Left lung (tissue), 10 donors: ENCODE results near the gene ZKSCAN8. TPM values are rescaled to one million over a fixed set of nuclear protein-coding genes. Genes with fewer than 3 reads are reported as not detected.

Experiments used
- ATAC-seq: fragments of 200-7000 bp; cut with Tn5 transposase; one replicate; pipeline ENCODE4 v1.9.1; 2020; ENCODE audit warnings: moderate library complexity
- DNase-seq, 4 donors: peaks; one replicate each; pipeline ENCODE4 v3.0.0-alpha.2; 2013 to 2020
- H3K27ac ChIP-seq, 2 donors: fragments of 200-600 bp; sonication (generic) in 1 of 2; one replicate each; pipeline versions ENCODE4 v1.5.0 to v1.8.0; 2020 to 2021
- H3K27me3 ChIP-seq, 2 donors: fragments of 200-600 bp; sonication (generic) in 1 of 2; one replicate each; pipeline versions ENCODE4 v1.5.0 to v1.8.0; 2020 to 2021
- H3K36me3 ChIP-seq, 2 donors: fragments of 200-600 bp; sonication (generic) in 1 of 2; one replicate each; pipeline versions ENCODE4 v1.5.0 to v1.8.0; 2020 to 2021
- H3K4me1 ChIP-seq, 2 donors: fragments of 200-600 bp; one replicate each; pipeline ENCODE4 v1.8.0; 2021
- H3K4me3 ChIP-seq, 2 donors: fragments of 200-600 bp; sonication (generic) in 1 of 2; one replicate each; pipeline versions ENCODE4 v1.5.0 to v1.8.0; 2020 to 2021; ENCODE audit warnings: mild to moderate bottlenecking in 1 of 2
- H3K9me3 ChIP-seq, 2 donors: fragments of 200-600 bp; sonication (generic) in 1 of 2; one replicate each; pipeline versions ENCODE4 v1.5.0 to v1.8.0; 2020 to 2021
- intact Hi-C, 2 donors: fragments of 100-400 bp; cut with DNase I; formaldehyde crosslinking; loops; one replicate each; pipeline versions ENCODE4 v1.11.2 to v1.14.2; 2022
- polyA plus RNA-seq, 6 donors: library from polyadenylated mRNA; unstranded; fragments of 120-200 nt; gene quantifications; one replicate each; pipeline ENCODE4 v1.2.1, GENCODE V29; 2013; ENCODE audit not compliant: insufficient read length in 6 of 6
- total RNA-seq, 2 donors: library from RNA; stranded (reverse); fragmentation: NEBNext Ultra II Directional; extraction: Animal tissue kit (Norgen Biotek cat#: 25700); gene quantifications; one replicate each; pipeline ENCODE4 v1.2.1, GENCODE V29; 2021
- TF ChIP-seq, protein P1 (sequence below), 2 donors: fragments of 200-600 bp; sonication (generic) in 1 of 2; IDR thresholded peaks; one replicate each; pipeline versions ENCODE4 v1.5.0 to v1.8.0; 2021; ENCODE audit warnings: antibody characterized with exemption in 2 of 2
- donor health status: DM: no; HTN: yes; CAD: no.
- donor health status: DM: no; HTN: no; CAD: no.

ZKSCAN8 gene
- total and polyA plus RNA-seq, 8 donors: 14.1 to 50.2 (median 44.7) TPM

DNA sequence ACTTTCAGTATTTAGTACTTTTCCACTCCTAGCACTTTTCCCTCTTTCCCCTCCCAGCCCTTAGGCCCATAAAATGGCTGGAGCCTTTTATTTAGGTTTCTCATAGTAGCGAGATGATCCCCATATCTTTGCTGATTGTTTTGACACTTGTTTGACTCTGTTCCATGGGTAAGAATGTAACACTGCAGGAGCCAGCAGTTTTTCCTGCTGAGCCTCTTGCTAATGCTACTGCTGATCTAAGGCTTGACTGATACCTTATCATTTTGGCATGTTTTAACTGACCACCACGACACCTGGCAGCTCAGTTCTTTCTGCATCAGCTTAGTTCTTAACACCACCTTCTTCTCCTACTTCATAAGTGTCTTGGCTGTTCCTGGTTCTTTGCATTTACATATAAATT is 29.6 kb downstream of the ZKSCAN8 start:
- ATAC-seq (no peak), DNase-seq (no peak)
- Histone ChIP-seq H3K27ac (no peak overlapping the region), H3K9me3 (no peaks in the 10 kb centered on the region), H3K4me1 (no peaks in the 10 kb centered on the region), H3K27me3 (peaks cover 0 to 6% of the 10 kb centered on the region in 2 donors), H3K36me3 (no peaks in the 10 kb centered on the region), H3K4me3 (no peak overlapping the region)
- TF ChIP-seq, protein P1, sequence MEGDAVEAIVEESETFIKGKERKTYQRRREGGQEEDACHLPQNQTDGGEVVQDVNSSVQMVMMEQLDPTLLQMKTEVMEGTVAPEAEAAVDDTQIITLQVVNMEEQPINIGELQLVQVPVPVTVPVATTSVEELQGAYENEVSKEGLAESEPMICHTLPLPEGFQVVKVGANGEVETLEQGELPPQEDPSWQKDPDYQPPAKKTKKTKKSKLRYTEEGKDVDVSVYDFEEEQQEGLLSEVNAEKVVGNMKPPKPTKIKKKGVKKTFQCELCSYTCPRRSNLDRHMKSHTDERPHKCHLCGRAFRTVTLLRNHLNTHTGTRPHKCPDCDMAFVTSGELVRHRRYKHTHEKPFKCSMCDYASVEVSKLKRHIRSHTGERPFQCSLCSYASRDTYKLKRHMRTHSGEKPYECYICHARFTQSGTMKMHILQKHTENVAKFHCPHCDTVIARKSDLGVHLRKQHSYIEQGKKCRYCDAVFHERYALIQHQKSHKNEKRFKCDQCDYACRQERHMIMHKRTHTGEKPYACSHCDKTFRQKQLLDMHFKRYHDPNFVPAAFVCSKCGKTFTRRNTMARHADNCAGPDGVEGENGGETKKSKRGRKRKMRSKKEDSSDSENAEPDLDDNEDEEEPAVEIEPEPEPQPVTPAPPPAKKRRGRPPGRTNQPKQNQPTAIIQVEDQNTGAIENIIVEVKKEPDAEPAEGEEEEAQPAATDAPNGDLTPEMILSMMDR (IDR thresholded peaks at IDR 0.05): no peak
- intact Hi-C loops: no loop called here

DNA sequence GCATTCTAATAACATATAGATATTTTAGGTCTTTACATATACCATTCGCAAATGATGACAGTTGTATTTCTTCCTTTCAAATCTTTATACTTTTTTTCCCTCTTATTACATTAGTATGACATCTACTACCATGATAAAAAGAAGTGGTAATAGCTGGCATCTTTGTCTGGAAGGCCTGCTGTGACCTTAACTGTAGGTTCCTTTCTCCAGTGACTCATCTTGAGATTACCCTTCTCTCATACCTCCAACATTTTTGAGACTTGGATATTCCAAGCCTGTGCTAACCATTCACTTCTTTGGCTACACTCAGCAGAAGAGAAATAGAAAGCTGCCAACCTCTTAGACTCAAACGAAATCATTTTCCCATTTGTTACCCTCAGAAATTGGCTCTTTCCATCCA is 30.3 kb downstream of the ZKSCAN8 start:
- H3K27ac ChIP-seq: no peak overlapping the region
- no peak for DNase-seq
- H3K4me3 ChIP-seq: no peak overlapping the region
- intact Hi-C loops: no loop called here
- no peak for ATAC-seq
- TF ChIP-seq, protein P1 (IDR thresholded peaks at IDR 0.05): no peak
- peaks cover 0 to 6% of the 10 kb centered on the region in 2 donors for H3K27me3 ChIP-seq
- H3K9me3 ChIP-seq: no peaks in the 10 kb centered on the region
- no peaks in the 10 kb centered on the region for H3K36me3 ChIP-seq
- H3K4me1 ChIP-seq: no peaks in the 10 kb centered on the region

DNA sequence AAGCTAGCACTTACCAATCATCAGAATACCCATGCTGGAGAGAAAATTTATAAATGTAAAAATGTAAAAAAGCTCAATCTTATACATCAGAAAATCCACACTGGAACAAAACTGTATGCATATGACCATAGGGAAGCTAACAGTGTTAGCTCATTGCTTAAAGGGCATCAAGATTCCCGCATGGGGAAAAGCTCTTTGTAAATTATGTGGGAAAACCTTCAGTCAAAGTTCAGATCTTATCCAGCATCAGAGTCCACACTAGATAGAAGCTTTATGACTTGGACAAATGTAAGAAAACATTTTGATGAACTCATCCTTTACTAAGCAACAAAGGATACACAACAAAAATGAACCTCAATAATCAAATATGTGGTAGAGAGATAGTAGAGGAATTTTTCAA is 34.7 kb downstream of the ZKSCAN8 start:
- TF ChIP-seq, protein P1 (IDR thresholded peaks at IDR 0.05): no peak
- DNase-seq: no peak
- Histone ChIP-seq H3K4me1 (no peaks in the 10 kb centered on the region), H3K9me3 (no peaks in the 10 kb centered on the region), H3K36me3 (no peaks in the 10 kb centered on the region), H3K4me3 (no peak overlapping the region), H3K27me3 (peaks cover 0 to 31% of the 10 kb centered on the region in 2 donors), H3K27ac (no peak overlapping the region)
- intact Hi-C loops: no loop called here
- no peak for ATAC-seq

DNA sequence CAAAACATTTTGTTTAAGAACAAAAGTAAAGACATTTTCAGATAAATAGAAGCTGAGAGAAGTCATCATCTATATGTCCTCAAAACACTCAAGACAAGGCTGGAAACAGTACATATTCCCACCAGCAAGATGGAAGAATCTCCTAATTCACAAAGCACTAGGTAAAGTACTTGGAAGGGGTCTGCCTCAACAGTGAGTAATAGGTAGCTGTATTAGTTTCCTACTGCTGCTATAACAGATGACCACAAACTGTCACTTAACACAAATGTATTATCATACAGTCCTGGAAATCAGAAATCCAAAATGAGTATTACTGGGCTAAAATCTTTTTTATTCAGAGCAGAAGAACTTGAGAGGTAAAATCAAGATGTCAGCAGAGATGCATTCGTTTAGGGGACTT is 40.6 kb downstream of the ZKSCAN8 start:
- TF ChIP-seq, protein P1 (IDR thresholded peaks at IDR 0.05): no peak
- no peak for DNase-seq
- Histone ChIP-seq H3K4me1 (no peaks in the 10 kb centered on the region), H3K27ac (no peak overlapping the region), H3K9me3 (peaks cover 0 to 26% of the 10 kb centered on the region in 2 donors), H3K36me3 (no peaks in the 10 kb centered on the region), H3K27me3 (peaks cover 0 to 25% of the 10 kb centered on the region in 2 donors), H3K4me3 (no peak overlapping the region)
- intact Hi-C loops: no loop called here
- no peak for ATAC-seq

DNA sequence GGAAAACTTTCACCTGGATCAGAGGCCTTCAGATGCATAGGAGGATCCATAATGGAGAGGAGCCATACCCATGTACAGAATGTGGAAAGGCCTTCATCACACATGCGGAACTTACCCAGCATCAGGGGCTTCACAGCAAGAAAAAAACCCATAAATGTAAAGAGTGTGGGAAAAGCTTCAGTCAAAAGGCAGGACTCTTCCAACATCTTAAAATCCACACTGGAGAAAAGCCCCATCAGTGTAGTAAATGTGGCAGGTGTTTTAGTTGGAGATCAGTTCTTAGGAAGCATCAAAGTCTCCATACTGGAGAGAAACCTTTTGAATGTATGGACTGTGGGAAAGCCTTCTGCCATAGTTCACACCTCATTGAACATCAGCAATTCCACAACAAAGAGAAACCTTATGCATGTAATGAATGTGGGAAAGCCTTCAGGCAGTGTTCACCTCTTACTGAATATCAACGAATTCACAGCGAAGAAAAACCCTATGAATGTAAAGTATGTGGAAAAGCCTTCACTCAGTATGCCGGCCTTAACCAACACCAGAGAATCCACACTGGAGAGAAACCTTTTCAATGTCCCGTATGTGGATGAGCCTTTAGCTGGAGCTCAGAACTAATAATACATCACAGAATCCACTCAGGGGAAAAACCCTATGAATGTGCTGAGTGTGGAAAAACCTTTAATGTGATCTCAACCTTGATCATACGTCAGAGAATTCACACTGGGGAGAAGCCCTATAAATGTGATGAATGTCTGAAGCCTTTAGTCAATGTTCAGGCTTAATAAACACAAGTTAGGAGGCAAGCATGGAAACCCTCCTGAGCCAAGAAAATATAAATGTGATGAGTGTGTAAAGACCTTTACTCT is 46.7 kb downstream of the ZKSCAN8 start:
- Histone ChIP-seq H3K27me3 (no peaks in the 10 kb centered on the region), H3K36me3 (no peaks in the 10 kb centered on the region), H3K9me3 (peaks cover 0 to 81% of the 10 kb centered on the region in 2 donors), H3K4me1 (no peaks in the 10 kb centered on the region), H3K4me3 (no peak overlapping the region), H3K27ac (no peak overlapping the region)
- TF ChIP-seq, protein P1 (IDR thresholded peaks at IDR 0.05): no peak
- DNase-seq (no peak), ATAC-seq (no peak)
- intact Hi-C loops: no loop called here
